GM21360 (cell line): ENCODE data around the gene CCNG1.
"Not testable (repeated sequence)": the region's sequence is repeated elsewhere in the genome, so short reads cannot be mapped to it uniquely, and the experiment has no call there.

Experiments
- ATAC-seq: cut with Tn5 transposase; IDR thresholded peaks from one replicate; pipeline ENCODE4 v1.9.1; 2021; ENCODE audit warnings: mild to moderate bottlenecking, moderate library complexity; ENCODE audit not compliant: unreplicated experiment

The CCNG1 gene

GRCh38 chr5:163437309-163438182 lies at the start of gene CCNG1:
Gene CCNG1 (plus strand): TSS chr5:163437595. CDS start chr5:163439257, 1,662 bp downstream.
- peak; percentile 97 for ATAC-seq

GRCh38 chr5:163395792-163396191 lies 41.6 kb upstream of the CCNG1 start:
- no peak for ATAC-seq

GRCh38 chr5:163396818-163397340 lies 40.5 kb upstream of the CCNG1 start:
- not testable (repeated sequence) for ATAC-seq

GRCh38 chr5:163397354-163397753 lies 40.0 kb upstream of the CCNG1 start:
- ATAC-seq = no peak

GRCh38 chr5:163399923-163400322 lies 37.5 kb upstream of the CCNG1 start:
- no peak for ATAC-seq

GRCh38 chr5:163401271-163401670 lies 36.1 kb upstream of the CCNG1 start:
- no peak for ATAC-seq

GRCh38 chr5:163402007-163402406 lies 35.4 kb upstream of the CCNG1 start:
- no peak for ATAC-seq

GRCh38 chr5:163404364-163405173 lies 32.8 kb upstream of the CCNG1 start:
- no peak for ATAC-seq

- ATAC-seq = peak; percentile 90
These were observed 30.2 kb upstream of the CCNG1 start for GRCh38 chr5:163407034-163407655.

- peak; percentile 65 for ATAC-seq
These were observed 29.0 kb upstream of the CCNG1 start for GRCh38 chr5:163408311-163408923.

- no peak for ATAC-seq
These were observed 28.0 kb upstream of the CCNG1 start for GRCh38 chr5:163409384-163409783.

- ATAC-seq = no peak
These were observed 26.9 kb upstream of the CCNG1 start for GRCh38 chr5:163410505-163410904.

- not testable (repeated sequence) for ATAC-seq
These were observed 21.7 kb upstream of the CCNG1 start for GRCh38 chr5:163415673-163416072.

- ATAC-seq = no peak
These were observed 12.6 kb upstream of the CCNG1 start for GRCh38 chr5:163424836-163425235.

GRCh38 chr5:163426128-163426527 lies 11.3 kb upstream of the CCNG1 start:
- ATAC-seq = not testable (repeated sequence)

GRCh38 chr5:163432544-163432943 lies 4.9 kb upstream of the CCNG1 start:
- no peak for ATAC-seq

GRCh38 chr5:163433271-163433670 lies 4.1 kb upstream of the CCNG1 start:
- ATAC-seq = no peak

GRCh38 chr5:163434401-163434866 lies 3.0 kb upstream of the CCNG1 start:
- ATAC-seq = no peak

- ATAC-seq = no peak
These were observed 880 bp upstream of the CCNG1 start for GRCh38 chr5:163436515-163436914.

- no peak for ATAC-seq
These were observed 435 bp upstream of the CCNG1 start for GRCh38 chr5:163437011-163437308.

GRCh38 chr5:163439092-163439425 lies 1.7 kb downstream of the CCNG1 start:
- ATAC-seq = no peak
